GM12873 (cell line): ENCODE measurements around the gene CUX1.

Experiments used
- TF ChIP-seq, protein P1 (sequence below): IDR thresholded peaks from 2 replicates; pipeline ENCODE4 v1.5.1; 2012; ENCODE audit warnings: low read depth, mild to moderate bottlenecking, moderate library complexity, low read length, control low read depth; ENCODE audit not compliant: insufficient read depth; ENCODE audit errors: missing control alignments

CUX1 gene

DNA sequence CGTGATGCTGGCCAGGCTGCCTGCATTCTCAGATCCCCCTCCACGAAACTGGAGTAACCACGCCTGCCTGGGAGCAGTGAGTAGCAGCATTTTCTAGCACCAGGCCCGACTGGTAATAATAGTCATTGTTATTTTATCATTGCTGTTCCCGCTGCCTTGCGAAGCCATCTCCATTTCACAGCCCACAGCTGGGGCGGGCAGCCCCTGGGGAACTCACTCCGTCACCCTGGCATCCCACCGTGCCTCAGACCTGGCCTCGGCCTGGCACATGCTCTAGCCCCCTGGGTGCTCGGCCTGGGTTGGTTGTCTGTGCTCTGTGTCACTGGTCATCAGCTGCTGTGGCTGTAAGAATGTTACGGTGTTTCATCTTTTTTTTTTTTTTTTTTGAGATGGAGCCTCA is 411.5 kb downstream of the CUX1 start:
- TF ChIP-seq, protein P1, sequence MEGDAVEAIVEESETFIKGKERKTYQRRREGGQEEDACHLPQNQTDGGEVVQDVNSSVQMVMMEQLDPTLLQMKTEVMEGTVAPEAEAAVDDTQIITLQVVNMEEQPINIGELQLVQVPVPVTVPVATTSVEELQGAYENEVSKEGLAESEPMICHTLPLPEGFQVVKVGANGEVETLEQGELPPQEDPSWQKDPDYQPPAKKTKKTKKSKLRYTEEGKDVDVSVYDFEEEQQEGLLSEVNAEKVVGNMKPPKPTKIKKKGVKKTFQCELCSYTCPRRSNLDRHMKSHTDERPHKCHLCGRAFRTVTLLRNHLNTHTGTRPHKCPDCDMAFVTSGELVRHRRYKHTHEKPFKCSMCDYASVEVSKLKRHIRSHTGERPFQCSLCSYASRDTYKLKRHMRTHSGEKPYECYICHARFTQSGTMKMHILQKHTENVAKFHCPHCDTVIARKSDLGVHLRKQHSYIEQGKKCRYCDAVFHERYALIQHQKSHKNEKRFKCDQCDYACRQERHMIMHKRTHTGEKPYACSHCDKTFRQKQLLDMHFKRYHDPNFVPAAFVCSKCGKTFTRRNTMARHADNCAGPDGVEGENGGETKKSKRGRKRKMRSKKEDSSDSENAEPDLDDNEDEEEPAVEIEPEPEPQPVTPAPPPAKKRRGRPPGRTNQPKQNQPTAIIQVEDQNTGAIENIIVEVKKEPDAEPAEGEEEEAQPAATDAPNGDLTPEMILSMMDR: no peak

DNA sequence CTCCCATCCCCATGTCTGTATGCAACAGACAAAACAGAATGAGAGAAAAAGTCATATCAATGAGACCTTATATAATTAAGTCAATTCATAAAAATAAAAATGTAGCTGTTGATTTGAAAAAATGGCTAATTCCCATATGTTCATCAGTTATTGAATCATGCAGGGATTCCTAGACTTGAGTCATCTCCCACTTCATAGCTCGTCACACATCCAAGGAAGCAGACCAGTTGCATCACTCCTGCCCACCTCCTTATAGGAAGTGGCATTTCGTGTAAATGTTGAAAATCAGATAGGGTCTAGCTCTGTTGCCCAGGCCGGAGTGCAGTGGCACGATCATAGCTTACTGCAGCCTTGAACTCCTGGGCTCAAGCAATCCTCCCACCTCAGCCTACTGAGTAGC is 413.2 kb downstream of the CUX1 start:
- TF ChIP-seq, protein P1: no peak

DNA sequence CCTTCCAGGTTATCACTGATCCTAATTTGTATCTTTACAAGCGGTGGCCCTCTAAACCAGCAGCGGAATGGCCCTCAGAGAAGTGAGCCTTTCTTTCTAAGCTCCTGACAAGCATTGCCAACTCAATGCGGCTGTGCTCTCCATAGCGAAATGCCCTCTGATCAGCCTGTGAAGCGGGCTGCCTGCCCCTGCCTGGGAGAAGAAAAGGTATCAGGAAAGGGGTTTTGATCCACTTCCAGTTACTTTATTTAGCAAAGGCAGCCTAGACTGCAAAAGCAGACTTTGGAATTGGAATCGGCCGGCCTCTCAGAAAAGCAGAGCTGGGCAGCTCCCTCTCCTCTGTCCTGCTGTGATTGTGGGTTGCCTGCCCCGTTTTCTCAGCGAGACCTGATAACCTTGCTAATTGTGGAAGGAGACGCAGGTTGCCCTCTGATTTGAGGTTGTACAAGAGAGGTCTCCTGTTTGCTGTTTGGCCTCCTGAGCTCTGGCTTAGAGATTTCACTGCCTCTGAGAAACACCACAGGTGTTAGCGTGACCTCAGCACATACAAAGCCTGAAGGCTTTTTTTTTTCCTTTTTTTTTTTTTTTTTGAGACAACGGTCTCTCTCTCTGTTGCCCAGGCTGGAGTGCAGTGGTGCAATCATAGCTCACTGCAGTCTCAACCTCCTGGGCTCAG is 415.3 kb downstream of the CUX1 start:
- TF ChIP-seq, protein P1: no peak

DNA sequence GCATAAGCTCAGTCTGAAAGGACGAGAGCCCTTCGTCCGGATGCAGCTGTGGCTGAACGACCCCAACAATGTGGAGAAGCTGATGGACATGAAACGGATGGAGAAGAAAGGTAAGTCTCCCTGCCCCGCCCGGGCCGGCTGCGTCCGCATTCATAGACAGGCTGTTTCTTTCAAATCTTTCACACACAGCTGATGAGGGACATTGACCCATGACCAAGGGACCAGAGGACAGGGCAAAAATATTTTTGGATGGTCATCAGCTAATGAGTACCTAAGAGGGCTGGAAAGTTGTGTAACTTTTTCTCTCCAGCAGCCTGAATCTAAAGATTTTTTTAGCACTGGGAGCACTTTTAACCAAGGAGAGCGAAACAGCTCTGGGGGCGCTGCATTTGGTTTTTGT is 416.7 kb downstream of the CUX1 start:
- TF ChIP-seq, protein P1: no peak

DNA sequence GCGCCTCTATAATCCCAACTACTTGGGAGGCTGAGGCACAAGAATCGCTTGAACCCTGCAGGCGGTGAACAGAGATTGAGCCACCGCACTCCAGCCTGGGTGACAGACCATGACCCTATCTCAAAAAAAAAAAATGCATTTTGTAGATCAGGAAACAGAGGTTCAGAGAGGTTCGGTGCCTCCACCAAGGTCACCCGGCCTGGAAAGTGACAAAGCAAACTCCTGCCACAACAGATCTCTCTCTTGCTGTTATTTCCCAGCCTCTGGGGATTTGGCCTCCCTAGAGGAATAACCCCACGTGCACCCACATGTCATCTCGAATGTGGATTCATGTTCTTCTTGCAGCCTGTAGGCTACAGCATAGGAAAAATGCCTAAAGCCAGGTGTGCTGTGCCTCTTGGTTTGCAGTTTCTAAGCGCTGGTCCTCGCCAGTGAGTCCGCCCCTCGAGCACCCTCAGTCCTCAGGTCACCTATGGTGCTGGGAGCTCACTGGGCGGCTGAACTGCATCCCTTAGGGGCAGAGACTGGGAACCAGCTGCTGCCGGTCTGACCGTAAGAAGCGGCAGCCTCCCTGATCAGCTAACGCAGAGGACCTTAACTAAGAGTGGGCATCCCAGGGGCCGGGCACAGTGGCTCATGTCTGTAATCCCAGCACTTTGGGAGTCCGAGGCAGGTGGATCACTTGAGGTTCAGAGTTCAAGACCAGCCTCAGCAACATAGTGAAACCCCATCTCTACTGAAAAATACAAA is 417.6 kb downstream of the CUX1 start:
- TF ChIP-seq, protein P1: no peak

DNA sequence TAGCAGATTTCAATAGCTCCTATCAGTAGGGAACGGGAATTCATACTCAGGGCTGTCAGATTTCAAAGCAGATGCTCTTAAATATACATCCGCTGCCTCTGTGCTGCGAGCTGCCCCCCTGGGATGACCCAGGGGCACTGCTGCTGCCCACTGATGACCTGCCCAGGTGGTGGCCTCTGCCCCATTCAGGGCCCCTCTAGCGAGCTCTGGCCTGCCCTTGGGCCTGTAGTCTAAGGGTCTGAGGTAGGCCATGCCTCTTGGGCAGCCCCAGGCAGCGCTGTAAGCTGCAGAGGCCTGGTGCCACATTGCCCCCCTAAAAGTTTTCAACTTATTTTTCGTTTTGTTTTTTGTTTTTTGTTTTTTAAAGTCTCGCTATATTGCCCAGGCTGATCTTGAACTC is 418.7 kb downstream of the CUX1 start:
- TF ChIP-seq, protein P1: no peak

DNA sequence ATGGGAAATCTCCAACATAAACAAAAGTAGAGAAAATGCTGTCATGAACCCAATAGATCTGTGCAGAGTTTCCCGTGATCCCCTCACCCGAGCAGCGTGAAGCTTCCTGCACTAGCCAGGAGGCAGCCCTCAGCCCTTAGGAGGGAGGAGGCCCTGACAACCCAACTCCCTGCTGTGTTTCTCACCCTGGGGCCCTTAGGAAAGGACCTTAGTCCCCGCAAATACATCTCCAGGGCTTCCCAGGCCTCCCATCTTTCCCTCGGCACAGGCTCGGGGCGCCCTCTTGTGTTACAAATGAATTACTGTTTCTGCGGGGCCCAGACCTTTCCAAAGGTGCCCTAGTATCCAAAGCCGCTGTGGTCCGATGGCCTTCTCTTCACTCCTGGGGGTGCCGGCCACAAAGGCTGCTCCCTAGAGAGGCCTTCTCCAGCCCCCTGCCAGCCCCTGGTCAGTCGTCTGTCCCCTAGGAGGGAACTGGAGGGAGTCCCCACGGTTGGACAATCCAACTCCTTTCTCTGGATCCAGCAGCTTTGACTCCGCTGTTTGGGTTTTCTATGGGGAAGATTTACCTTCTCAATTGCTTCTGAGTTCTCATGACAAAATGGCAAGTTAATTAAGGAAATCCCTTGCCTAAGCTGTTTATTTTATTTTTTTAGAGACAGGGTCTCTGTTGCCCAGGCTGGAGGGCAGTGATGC is 419.3 kb downstream of the CUX1 start:
- TF ChIP-seq, protein P1: peak; percentile 80
